Measurements from ENCODE around the gene ADCY5.

DNA sequence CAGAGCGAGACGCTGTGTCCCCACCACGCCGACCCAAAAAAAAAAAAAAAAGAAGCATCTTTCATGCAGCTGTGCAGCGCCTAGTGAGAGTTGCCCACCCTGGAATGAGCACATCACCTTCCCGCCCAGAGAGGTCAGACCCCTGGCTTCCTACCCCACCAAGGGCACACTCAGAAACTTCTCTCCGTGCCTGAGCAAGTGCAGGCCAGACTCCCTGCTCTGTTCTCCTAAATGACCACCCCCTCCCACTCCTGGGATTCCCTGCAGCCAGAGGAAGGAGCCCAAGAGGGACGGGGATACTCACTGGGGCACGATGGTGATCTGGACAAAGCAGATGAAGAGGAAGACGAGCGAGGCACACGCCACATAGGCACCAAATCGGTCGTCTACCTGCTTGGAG lies 131.2 kb downstream of the ADCY5 start:
- TF ChIP-seq, protein P1, sequence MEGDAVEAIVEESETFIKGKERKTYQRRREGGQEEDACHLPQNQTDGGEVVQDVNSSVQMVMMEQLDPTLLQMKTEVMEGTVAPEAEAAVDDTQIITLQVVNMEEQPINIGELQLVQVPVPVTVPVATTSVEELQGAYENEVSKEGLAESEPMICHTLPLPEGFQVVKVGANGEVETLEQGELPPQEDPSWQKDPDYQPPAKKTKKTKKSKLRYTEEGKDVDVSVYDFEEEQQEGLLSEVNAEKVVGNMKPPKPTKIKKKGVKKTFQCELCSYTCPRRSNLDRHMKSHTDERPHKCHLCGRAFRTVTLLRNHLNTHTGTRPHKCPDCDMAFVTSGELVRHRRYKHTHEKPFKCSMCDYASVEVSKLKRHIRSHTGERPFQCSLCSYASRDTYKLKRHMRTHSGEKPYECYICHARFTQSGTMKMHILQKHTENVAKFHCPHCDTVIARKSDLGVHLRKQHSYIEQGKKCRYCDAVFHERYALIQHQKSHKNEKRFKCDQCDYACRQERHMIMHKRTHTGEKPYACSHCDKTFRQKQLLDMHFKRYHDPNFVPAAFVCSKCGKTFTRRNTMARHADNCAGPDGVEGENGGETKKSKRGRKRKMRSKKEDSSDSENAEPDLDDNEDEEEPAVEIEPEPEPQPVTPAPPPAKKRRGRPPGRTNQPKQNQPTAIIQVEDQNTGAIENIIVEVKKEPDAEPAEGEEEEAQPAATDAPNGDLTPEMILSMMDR (IDR thresholded peaks at IDR 0.05) = no peak
- no peak for TF ChIP-seq EZH2 (IDR thresholded peaks at IDR 0.05; ENCODE audit: borderline replicate concordance, insufficient read depth, low read depth, low read length, poor library complexity, severe bottlenecking)
